HG02588 (cell line): ENCODE results near the gene KRT84.

Source experiments
- ATAC-seq: cut with Tn5 transposase; IDR thresholded peaks from one replicate; pipeline ENCODE4 v1.9.1; 2021; ENCODE audit warnings: mild to moderate bottlenecking, moderate library complexity; ENCODE audit not compliant: unreplicated experiment

Gene KRT84

GRCh38 chr12:52389313-52390207 is 4.1 kb upstream of the KRT84 start:
- ATAC-seq, result no peak

GRCh38 chr12:52387859-52388258 is 2.4 kb upstream of the KRT84 start:
- no peak for ATAC-seq

DNA sequence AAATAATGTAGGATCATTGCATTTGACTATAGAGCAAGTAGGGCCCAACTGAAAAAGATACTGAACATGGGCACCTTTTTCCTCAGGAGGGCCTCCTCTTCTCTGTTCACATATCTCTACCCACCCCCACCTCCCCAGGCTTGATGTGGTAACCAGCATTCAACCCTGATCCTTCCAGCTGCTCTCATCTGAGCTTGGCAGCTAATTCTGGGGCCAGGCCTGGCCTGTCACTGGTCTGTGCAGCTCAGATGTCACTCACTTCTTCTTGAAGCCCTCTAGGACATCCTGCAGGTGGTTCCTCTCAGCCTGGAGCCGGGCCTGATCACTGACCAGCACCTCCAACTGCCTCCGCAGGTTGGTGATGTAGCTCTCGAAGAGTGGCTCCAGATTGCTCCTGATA is 2.1 kb downstream of the KRT84 start:
- ATAC-seq, result no peak

DNA sequence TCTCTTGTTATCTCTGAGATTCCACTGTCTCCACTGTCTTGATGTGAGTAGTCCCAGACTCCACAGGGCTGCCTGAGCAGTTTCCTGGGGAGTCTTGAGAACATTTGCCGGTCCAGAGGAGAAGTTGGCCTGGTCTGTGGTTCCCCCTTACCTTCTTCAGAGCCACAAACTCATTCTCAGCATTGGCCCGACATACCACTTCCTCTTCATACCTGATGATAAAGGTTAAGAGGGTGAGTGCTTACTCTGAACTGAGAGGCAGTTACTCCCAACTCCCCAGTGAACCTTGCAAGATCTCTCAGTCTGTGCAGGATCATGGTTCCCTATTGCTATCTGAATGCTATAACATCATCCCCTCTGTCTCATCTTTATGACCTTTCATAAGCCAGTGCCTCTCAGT is 2.6 kb downstream of the KRT84 start:
- no peak for ATAC-seq

DNA sequence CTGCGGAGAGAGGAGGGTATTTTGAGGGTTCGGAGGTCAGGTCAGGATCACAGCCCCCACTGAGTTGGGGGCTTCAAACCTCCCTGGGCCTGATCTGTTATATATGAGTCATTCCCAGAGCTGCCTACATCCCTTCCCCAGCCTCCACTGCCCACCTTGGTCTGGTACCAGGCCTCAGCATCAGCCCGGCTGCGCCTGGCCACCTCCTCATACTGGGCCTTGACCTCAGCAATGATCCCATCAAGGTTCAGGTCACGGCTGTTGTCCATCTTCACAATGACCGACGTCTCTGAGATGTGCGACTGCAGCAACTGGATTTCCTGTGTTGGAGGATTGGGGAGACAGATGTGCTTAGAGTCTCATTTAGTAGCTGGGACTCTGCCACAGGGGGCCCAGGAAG is 4.2 kb downstream of the KRT84 start:
- no peak for ATAC-seq

- ATAC-seq, result no peak
These were observed 5.2 kb downstream of the KRT84 start for GRCh38 chr12:52380271-52380694.

DNA sequence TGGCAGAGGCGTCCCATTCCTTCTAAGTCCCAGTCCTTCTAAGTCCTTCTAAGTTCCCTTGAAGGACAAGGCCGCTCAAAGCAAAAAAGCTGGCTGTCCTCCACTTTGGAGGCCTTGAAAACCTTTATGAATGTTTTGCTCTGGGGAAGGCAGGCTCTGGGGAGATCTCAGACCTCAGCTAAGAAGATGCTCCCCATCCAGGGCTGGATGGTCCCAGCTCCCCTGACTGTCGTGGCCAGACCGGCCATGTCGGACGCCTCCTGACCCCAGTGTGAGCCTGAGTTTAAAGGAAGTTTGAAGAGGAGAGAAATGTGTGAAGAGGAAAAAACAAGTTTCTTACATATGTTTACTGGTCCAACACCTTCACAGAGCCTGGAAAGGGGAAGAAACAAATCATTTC is 5.9 kb downstream of the KRT84 start:
- no peak for ATAC-seq

DNA sequence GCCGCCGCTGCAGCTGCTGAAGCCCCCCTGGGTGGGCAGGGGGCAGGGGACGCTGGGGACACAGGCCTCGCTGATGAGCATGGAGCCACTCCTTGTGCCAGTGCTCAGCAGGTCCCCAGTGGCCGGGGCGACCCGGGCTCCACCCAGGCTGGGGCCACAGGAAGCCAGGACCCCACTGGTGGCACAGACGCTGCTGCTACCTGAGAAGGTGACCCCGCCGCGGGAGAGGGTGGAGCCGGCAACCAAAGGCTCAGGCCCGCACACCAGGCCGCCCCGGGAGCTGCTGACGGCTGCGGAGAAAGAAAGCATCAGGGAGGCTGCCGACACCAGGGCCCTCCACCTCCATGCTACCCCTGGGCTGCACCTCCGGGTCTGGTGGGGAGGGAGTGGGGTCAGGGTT is 7.4 kb downstream of the KRT84 start:
- ATAC-seq, result no peak

DNA sequence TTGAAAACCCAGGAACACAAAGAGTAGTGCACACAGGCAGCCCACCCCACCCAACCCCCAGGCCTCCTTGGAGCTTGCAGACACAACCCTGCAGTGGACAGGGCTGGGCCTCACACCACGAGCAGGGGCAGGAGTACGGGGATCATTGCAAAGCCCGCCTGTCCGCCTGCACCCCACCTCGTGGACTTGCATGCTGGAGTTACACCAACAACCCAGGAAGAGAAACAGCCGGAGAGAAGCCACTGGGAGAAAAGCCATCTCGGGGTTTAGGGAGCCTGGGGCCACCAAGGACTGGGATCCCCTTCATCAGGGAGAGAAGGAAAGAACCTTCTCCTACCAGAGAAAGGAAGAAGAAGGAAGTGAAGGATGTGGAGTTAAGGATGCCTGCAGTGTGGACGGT is 8.2 kb downstream of the KRT84 start:
- no peak for ATAC-seq

DNA sequence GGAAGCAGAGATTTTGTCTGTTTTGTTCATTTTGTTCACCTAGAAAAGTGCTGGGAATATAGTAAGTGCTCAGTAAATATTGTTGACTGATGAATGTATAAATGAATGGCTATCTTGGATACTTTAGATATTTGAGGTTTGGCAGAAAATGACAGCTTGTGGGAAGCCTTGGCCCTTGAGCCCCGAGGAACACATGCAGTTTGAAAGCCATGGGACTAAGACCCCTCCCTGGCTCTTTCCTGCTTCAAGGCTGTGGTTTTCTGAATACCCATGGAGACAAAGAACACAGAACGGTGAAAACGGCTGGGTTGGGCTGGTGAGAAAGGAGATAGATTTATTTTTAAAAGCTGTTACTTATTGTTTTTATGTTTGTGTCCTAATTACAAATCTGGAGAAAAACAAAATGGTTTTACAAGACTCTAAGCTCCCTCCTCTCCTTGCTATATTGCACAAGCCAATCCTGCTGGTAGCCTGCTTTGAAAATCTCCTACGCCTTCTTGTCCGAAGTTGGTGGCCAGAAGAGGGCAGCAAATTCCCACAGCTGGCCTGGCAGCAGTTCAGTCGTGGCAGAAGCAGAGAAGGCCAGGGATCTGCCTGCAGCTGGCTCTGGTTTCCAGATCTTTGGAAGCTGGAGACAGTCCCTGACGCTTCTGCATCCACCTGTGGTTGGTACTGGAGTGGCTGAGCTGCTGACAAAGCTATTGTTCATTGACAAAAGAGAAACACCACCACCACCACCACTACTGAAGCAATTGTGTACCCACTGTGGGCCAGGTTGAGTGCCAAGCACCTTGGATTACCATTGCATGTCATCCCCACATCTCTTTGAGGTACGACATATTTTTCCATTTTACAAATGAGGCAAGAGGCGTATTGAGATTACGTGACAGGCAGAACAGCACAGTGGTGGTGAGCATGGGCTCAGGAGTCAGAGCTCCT is 13.0 kb downstream of the KRT84 start:
- no peak for ATAC-seq

DNA sequence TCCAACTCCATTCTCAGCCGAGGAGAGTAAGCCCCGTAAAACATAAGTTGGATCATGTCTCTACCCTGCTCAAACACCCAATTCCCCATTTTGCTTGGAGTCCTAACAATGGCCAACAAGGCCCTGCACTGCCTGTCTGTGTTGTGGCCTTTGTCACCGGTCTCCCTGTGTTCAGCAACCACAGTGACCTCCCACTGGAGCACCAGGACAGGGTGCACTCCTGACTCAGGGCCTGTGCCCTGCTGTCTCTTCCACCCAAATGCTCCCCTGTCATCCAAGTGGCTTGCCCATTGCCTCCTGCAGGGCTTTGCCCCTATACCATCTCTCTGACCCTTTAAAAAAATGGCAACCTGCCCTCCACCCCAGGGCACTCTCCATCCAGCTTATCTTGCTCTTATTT is 13.7 kb downstream of the KRT84 start:
- ATAC-seq, result no peak

GRCh38 chr12:52370926-52371608 is 14.4 kb downstream of the KRT84 start:
- no peak for ATAC-seq

DNA sequence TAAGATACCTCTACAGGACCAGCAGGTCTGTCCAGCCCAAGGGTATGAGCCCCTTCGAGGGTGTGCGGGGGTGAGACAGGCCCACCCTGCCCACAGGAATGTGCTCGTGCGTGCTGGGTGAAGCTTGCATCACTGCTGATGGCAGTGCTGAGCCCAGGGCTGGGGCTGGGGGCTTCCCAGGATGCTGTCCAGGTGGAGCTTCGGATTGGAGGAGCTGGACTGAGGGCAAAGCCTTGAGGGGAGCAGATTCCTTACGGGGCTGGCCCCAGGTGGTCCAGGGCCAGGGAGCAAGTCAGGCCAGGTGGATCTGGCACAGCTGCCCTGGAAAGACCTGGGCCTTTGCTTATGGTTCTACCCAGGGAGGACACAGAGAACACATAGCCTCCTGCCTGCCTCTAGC is 15.6 kb downstream of the KRT84 start:
- no peak for ATAC-seq

GRCh38 chr12:52369211-52369610 is 16.2 kb downstream of the KRT84 start:
- ATAC-seq, result no peak

DNA sequence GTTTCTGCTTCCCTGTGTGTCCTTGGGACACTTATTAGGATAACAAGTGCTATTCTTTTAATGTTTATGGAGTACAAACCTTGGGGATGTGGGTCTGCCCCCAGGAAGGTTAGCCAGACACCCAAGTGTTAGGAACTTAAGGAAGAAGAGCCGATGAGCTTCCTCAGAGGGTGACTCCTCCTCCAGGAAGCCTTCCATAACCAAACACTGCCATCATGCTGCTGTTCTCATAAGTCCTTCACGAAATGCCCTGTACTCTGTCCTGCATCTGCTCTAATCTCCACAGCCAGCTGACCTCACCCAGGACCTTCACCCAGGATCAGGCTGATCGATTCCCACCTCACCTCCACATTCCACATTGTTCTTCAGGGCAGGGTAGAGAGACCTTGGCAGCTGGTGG is 16.9 kb downstream of the KRT84 start:
- no peak for ATAC-seq

GRCh38 chr12:52367876-52368275 is 17.6 kb downstream of the KRT84 start:
- no peak for ATAC-seq

DNA sequence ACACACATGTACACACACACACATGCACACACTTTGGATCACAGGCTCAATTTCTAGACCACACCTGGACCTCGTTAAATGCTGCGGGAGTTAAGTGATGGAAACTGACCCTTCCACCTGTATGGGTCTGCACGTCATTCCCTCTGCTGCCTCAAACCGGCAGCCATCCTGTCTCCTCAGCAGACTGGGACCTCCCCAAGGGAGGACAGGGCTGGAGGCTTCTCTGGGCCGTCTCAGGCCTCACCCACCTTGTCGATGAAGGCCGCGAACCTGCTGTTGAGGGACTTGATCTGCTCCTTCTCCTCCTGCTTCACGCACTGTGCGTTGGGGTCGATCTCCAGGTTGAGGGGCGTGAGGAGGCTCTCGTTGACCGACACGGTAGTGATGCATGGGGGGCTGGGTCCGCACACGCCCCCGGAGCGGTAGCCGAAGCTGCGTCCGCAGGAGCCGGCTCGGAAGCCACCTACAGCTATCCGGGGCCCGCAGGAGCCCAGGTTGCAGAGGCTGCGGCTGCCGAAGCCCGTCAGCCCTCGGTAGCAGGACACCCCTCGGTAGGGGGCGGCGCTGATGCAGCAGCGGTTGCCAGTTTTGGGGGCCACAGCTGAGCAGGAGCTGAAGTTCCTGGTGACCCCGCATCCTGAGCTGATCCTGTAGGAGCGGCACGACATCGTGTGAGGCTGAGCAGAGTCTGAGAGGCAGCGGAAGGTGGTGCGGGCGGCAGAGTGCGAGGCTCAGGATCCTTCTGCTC is 18.5 kb downstream of the KRT84 start, which contains the start of gene KRT85:
KRT85 (minus strand) TSS at position 744 of the 748 bp plus-strand sequence; CDS start at position 668, 76 bp downstream.
- ATAC-seq, result no peak

GRCh38 chr12:52364901-52365489 is 20.5 kb downstream of the KRT84 start:
- no peak for ATAC-seq

DNA sequence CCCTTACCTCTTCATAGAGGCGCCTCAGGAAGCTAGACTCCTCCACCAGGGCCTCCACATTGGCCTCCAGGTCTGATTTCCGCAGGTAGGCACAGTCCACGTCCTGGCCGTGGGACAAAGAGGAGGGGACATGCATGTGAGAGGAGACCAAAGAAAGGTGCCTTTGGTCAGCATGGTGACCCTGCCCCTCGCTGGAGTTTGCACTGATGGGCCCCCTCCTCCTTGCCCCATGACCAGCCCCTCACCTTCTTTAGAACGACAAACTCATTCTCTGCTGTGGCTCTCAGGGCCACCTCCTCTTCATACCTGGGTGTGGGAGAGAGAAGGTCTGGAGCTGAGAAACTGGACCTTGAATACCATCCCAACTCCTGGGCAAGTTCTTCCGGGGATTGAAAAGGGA is 21.4 kb downstream of the KRT84 start:
- ATAC-seq, result no peak

GRCh38 chr12:52363111-52363679 is 22.3 kb downstream of the KRT84 start:
- no peak for ATAC-seq
